Measurements from ENCODE around the gene USP7.

- TF ChIP-seq EZH2phosphoT487 (IDR thresholded peaks at IDR 0.05; ENCODE audit: insufficient read depth, low read depth) (no peak), EZH2 (IDR thresholded peaks at IDR 0.05; ENCODE audit: insufficient read depth, poor library complexity, severe bottlenecking) (no peak)
Observed at GRCh38 chr16:8862309-8863130, 101.2 kb downstream of the USP7 start.

Measured in GM23248 (cell line).